GM18907 (cell line): ENCODE results near the gene SMIM26.
"Not testable (repeated sequence)": the region's sequence is repeated elsewhere in the genome, so short reads cannot be mapped to it uniquely, and the experiment has no call there.

Experiments
- ATAC-seq: cut with Tn5 transposase; IDR thresholded peaks from one replicate; pipeline ENCODE4 v1.9.1; 2021; ENCODE audit warnings: mild to moderate bottlenecking, moderate library complexity; ENCODE audit not compliant: unreplicated experiment

Gene SMIM26, protein sequence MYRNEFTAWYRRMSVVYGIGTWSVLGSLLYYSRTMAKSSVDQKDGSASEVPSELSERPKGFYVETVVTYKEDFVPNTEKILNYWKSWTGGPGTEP

DNA sequence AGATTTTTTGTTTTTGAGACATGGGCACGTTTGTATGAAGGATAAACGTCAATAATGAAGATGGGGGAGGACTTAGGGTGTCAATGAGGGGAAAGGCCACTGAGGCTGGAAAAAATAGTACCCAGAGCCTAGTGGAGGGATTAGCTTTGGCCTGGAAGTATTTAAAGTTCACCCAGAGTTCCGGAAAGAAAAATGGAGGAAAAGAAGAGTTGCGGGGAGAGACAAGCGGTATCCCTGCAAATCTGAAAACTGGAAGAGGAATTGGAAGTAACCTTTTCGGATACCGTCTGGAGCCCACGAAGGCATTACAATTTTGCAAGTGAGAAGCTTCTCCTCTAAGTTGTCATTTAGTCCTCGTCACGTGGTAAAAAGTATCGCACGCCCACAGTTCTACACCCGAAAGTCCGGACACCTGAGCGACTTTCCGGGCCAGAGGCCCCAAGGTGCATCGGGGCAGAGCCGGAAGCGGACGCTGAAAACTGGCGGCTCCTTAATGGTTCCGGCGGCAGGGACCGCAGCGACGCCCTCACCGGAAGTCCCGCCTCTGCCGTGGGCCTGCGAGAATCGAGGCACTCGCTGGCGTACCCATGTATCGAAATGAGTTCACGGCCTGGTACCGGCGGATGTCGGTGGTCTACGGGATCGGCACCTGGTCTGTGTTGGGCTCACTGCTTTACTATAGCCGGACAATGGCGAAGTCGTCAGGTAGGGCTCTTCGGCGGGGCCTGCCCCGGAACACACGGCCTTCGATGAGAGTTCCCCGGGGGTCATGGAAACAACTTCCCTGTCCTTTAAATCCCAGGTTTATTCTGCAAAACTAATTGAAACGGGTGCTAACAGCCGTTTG, at the start of gene SMIM26:
TSS of gene SMIM26 (plus strand) at position 541 of the 847 bp plus-strand sequence. CDS start at position 588, 47 bp downstream.
- peak; percentile 99 for ATAC-seq

DNA sequence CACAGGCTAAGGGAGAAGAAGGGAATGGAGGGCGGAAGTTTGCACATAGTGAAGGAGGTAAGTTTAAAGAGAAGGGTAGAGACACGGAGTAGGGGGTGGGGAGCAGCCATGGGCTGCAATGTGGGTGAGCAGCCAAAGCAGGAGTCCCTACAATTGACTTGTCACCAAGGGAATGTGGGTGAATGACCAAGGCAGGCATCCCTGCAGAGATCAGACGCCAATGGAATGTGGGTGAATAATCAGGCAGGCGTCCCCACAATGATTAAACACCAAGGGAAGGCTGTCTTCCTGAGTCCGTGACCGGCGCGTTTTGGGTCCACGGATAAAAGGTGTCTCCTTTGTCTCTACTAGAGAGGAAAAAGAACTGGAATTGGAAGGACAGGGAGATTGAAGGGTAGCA, 45.2 kb upstream of the SMIM26 start:
- not testable (repeated sequence) for ATAC-seq

DNA sequence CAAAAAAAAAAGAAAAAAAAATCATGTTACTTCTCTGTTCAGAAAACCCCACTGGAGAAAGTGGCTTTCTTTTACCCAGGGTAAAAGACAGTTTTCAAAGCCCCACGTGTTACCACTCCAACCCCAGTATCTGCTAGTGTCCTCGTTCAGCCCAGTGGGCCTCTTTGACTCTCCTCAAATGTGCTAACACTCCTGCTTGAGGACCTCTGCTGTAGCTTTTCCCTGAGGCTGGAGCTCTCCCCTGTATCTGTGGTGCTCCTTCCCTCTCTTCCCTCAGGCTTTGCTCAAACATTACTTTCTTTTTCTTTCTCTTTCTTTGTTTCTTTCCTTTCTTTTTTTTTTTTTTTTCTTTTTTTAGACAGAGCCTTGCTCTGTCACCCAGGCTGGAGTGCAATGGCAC, 44.2 kb upstream of the SMIM26 start:
- ATAC-seq: no peak

DNA sequence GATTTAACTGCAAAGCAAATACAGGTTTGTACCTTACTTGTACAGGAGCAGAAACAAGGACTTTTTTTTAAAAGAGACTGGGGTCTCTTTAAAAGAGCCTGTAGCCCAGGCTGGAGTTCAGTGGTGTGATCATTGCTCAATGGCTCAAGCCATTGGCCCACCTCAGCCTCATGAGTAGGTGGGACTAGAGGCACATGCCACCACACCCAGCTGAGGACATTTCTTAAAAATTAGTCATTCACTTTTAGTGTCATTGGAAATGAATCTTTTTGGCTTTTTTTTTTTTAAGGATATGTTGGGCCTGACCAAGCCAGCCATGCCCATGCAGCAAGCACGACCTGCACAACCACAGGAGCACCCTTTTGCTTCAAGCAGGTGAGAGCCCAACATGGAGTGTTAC, 42.6 kb upstream of the SMIM26 start:
- no peak for ATAC-seq

DNA sequence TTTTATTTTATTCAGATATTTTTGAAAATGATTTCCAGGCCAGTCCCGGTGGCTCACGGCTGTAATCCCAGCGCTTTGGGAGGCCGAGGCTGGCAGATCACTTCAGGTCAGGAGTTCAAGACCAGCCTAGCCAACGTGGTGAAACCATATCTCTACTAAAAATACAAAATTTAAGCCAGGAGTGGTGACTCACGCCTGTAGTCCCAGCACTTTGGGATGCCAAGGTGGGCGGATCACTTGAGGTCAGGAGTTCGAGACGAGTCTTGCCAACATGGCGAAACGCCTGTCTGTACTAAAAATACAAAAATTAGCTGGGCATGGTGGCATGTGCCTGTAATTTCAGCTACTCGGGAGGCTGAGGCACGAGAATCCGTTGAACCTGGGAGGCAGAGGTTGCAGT, 40.5 kb upstream of the SMIM26 start:
- not testable (repeated sequence) for ATAC-seq

DNA sequence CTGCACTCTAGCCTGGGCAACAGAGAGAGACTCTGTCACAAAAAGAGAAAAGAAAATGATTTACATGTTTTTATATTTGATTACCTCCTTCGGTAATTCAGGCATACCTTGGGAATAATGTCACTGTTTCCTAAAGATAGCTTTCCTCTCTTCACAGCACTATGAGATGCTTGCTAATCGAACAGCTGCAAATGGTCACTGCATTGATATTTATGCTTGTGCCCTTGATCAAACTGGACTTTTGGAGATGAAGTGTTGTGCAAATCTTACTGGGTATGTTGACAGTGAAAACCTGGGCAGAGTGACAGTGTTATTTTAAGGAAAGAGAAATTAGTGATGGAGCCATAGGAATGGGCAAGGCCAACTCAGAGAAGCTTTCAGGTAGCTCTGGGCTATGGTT, 39.9 kb upstream of the SMIM26 start:
- no peak for ATAC-seq

DNA sequence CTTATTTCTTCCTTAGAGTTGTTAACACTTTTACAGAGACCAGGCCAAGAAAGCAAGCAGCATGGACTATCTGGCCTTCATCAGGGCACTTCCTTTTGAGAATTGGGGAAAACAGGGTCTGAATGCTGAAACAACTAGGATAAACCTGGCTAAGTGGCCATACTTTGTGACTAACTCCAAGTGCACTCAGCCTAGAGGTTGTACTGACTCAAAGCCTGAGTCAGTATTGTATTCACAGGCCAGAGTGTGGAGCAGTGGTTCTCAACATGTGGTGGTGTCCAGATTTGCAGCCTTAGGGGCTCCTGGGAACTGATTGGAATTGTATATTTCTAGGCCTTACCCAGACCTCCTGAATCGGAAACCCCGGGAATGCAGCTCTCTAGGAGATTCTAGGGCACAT, 39.4 kb upstream of the SMIM26 start:
- no peak for ATAC-seq

DNA sequence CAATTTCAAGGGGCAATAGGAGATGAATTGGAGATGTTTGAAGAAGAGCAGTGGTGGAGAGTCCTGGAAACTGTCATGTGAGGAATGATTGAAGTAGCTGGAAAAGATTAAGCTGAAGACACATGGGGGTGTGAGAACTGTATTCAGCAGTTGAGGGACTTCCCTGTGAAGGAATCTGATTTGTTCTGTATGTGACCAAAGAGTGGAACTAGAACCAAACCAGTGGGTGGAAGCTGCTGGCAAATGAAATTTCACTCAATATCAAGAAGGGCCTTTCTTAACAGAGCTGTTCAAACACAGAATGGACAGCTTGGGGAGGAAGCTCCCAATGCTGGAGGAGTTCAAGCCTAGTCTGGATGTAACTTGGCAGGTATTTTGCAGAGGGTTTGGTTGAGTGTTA, 38.2 kb upstream of the SMIM26 start:
- no peak for ATAC-seq

DNA sequence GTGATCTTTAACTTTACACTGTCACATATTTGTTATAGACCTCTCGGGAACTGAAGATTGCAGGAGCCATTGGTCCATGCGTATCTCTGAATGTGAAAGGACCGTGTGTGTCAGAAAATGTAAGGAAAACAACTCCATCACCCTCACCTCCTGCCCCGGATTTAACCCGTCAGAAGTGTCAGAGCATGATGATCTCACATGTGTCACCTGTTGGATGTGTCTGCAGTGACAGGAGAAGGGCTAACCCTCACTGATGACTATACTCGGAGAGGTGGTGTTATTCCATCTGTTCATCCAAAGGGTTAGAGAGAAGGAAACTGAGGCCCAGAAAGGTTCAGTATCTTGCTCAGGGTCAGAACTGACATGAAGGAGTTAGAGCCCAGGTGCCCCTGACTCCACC, 34.6 kb upstream of the SMIM26 start:
- ATAC-seq: no peak

DNA sequence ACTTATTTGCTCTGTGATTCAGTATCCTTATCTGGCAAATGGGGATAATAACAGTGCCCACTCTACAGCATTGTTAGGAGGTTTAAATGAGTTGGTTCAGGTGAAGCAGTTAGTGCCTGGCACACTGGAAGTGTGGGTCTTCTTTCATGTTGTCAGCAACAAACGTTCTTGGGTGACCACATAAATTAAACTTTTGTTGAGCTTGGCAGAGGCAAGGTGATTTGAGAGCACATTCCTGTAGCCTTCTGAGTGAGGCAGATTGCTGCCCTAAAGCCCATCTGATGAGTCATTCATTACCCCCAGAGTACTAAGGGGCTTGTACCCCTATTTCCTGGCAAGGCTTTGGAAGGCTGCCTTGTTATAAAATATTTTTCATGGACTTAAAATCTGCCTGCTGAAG, 33.7 kb upstream of the SMIM26 start:
- ATAC-seq: no peak

DNA sequence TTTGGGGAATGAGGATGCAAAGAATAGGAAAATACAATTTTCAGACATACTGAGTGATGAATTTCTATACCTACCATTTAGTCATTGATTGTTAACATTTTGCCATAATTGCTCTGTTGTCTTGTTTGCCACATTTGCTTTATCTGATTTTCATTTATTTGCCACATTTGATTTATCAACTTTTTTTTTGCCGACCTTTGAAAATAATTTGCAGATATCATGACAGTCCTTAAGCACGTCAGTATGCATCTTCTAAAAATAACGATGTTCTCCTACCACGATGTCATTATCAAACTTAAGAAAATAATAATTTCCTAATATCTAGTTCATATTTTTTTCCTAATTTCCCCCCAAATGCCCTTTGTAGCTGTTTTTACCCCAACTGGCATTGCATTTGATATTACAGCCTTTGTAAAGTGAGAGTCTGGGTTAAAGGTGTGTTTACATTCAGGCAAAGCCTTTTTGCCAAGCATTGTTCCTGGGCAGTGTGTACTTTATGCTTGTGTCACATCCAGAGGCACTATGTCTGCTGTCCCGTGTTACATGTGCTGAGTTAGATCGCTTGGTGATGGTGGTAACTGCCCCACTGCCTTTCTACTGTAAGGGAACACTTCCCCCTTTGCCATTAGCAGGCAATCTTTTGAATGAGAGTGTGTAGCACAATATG, 33.1 kb upstream of the SMIM26 start:
- no peak for ATAC-seq

DNA sequence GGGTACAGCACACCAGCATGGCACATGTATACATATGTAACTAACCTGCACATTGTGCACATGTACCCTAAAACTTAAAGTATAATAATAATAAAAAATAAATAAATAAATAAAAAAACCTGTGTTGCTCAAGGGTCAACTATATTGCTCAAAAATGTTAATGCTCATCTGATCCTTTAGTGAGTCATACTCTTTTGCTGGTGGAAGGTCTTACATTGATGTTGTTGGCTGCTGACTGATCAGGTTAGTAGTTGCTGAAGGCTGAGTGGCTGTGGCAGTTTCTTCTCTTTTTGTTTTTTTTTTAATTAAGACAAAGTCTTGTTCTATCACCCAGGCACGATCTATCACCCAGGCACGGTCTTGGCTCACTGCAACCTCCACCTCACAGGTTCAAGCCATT, 29.6 kb upstream of the SMIM26 start:
- no peak for ATAC-seq

DNA sequence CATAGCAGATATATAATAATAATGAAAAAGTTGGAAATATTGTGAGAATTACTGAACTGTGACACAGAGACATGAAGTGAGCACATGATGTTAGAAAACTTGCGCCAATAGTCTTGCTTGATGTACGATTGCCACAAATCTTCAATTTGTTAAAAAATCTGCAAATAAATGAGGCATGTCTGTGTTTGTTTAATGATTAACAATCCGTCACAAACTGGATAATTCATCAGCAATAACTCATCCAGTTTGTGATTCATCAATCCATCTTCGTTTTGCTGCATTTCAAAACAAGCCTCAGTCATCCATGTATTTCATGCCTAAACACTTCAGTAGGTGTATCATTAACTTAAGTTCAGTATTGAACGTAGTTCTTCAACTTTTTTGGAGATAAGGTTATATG, 25.5 kb upstream of the SMIM26 start:
- no peak for ATAC-seq

DNA sequence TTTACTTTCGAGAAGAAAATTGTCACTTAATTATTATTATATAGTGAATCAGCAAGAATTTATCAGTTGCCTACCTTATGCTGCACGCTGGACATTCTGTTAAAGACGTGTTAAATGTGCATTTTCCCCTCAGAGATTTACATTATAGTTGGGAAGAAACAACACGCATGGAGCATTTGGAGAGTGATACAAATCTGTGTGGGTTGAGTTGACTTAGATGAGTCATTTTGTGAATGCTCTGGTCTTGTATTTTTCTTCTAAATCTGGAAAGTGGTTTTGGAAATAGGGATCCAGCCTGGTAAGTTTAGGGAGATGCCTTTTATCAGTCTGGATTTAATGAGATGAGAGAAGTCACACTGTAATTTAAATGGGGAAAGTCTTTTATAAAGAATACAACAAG, 24.0 kb upstream of the SMIM26 start:
- ATAC-seq: no peak

DNA sequence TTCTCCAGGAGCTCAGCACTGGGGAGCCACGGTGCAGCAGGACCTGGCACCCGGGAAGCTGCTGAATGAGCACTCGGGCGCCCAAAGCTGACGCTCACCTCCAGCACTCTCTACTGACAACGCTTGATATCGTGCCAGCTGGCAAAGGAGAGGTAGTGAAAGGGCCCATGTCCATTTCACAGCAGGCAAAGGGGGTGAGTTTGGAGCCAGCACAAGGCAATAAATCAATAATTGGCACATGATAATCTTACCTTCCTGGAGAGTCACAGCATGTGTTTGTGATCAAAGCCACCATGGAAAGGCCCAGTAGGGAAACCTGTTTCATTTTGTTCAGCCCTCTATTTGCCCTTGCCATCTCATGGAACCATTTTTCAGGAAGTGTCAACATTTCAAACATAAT, 23.3 kb upstream of the SMIM26 start:
- no peak for ATAC-seq

DNA sequence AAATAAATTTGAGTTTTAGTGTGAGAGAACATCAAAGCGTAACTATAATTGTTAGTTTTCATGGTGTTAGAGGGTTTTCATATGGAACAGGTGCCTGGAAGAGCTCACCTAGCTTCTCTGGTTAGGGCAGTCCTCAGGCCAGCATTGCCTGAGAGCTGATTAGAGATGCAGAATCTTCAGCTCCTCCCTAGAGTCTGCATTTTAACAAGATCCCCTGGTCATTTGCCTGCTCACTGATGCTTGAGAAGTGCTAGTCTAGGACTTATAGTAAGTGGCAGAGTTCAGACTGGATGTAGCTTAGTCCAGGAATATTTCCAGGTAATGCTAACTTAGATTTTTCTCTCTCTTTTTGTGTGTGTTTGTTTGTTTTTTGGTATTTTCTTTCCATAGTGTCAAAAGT, 21.7 kb upstream of the SMIM26 start:
- no peak for ATAC-seq

DNA sequence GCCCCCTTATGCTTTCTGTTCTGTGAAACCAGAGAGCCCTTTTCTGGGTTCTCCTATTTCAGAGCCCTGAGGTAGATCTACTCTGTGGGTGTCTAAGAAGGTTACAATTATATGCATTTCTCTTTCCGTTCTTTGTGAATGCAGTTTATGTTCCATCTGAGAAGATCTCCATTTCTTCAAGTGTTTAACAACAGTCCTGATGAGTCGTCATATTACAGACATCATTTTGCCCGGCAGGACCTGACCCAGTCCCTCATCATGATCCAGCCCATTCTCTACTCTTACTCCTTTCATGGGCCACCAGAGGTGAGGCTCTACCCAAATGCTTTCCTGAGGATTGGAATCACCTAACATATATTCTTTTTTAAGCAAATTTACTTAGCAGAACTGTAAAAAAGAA, 18.8 kb upstream of the SMIM26 start:
- no peak for ATAC-seq

DNA sequence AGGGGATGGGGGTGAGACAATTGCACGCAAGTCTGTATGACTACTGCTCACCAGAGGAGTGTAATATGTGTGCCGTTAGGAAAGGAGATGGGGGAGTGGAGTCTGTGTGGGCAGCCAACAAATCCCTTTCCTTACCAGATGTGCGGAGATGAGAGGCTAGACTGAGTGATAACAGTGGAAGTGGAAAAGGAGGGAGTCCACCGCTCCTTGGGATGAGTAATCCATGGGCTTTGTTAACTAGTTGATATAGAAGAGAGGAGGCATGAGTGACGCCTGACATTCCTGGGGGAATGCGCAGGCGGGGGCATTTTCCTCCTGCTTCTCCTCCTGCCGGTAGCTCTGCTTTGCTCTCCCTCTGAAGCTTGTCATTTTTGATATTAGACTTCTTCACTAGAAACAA, 13.5 kb upstream of the SMIM26 start:
- ATAC-seq: no peak

DNA sequence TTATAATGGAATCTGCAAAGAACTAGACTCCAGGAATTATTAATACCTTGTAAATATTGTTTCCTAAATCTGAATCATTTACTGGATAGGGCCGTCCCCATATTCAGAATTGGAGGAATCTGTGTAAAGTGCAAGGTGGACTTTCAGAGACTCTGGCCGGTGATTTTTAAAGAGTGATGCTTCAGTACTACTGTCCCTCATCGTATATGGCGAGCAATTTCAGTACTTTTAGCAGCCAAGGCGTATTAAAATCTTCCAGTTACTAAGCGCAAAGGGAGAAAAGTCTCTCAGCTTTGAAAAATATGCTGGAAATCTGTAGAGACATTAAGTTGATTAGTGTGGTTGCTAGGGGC, 483 bp downstream of the SMIM26 start:
- peak; percentile 15 for ATAC-seq

DNA sequence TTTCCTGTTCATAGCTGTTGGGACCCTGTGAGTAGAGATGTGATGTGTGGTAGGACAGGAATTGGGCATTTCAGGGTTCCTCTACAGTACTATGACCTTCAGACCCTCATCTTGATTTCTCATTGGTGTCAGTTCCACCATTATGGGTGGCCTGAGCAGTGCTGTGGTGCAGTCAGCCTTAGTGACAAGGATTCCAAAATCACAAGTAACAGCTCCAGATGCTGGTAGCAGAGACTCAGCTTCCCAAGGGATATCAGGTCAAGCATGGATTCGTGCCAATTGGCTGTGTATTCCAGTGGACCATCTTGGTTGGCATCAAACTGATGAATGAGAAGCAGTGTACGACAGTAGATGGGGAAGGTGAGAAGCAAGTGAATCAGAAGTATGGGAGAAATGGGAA, 3.8 kb downstream of the SMIM26 start:
- no peak for ATAC-seq

DNA sequence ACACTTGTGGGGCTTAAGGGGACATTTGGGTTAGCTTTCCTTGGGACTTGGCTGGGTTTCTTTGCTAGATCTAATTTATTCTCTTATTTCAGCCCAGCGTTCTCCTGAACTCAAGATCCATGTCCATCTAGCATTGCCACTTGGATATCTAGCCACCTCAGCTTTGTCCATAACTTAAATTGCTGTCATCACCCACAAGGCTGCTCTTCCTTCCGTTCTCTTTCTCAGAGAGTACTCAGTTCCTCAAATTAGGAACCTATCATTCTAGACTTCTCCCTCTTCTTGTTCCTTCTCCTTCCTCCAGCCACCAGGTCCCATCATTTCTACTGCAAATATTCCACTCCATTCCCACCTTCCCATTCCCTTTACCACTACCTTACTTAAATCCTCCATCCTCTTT, 4.3 kb downstream of the SMIM26 start:
- no peak for ATAC-seq

DNA sequence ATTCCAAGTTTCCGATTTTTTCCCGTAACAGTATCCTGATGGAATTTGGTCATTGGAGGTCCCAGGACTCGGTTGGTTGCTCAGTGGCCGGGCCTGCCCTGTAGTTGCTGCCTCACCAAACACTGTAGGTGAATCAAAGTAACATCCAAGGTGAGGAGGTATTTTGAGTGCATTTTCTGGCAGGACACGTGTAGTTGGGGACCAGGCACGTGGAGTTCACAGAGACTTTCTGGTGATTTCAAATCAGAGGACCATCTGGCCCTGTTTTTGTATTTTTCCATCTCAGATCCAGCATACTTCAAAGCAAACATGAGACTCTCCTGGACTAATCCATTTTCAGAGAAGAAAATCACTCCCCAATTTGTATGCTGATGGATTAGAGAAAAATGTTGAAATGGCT, 10.7 kb downstream of the SMIM26 start:
- no peak for ATAC-seq
